Measurements from ENCODE around the gene ASB16.

DNA sequence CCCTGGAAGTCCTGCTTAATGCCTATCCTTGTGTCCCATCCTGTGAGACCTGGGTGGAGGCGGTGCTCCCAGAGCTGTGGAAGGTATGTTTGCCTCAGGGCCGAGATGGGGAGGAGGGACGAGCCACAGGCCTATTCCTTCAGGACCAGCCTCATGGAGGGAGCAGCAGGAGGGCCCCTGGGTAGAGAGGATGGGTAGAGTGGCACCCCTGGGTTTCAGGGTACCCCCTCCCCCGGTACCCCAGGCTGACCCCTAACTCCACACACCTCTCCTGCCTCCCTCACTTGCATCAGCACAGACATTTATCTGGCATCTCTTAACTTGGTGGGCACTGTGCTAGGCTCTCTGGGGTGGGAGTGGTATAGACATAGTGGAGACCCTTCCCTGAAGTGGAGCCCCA, 7.1 kb downstream of the ASB16 start:
- TF ChIP-seq, protein P1, sequence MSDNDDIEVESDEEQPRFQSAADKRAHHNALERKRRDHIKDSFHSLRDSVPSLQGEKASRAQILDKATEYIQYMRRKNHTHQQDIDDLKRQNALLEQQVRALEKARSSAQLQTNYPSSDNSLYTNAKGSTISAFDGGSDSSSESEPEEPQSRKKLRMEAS (IDR thresholded peaks at IDR 0.05; ENCODE audit: insufficient read depth, insufficient read length) = no peak
- TF ChIP-seq POLR2A (IDR thresholded peaks at IDR 0.05; ENCODE audit: low read depth, low read length) (no peak), JUN (IDR thresholded peaks at IDR 0.05; ENCODE audit: borderline replicate concordance, insufficient read depth, insufficient read length, low read depth) (no peak), MYC (IDR thresholded peaks at IDR 0.05; ENCODE audit: low read depth, low read length) (no peak), EZH2 (IDR thresholded peaks at IDR 0.05; ENCODE audit: borderline replicate concordance, low read depth, low read length, severe bottlenecking) (no peak), POLR2AphosphoS5 (IDR thresholded peaks at IDR 0.05; ENCODE audit: insufficient read depth, low read depth, low read length) (no peak)
- TF ChIP-seq, protein P2, sequence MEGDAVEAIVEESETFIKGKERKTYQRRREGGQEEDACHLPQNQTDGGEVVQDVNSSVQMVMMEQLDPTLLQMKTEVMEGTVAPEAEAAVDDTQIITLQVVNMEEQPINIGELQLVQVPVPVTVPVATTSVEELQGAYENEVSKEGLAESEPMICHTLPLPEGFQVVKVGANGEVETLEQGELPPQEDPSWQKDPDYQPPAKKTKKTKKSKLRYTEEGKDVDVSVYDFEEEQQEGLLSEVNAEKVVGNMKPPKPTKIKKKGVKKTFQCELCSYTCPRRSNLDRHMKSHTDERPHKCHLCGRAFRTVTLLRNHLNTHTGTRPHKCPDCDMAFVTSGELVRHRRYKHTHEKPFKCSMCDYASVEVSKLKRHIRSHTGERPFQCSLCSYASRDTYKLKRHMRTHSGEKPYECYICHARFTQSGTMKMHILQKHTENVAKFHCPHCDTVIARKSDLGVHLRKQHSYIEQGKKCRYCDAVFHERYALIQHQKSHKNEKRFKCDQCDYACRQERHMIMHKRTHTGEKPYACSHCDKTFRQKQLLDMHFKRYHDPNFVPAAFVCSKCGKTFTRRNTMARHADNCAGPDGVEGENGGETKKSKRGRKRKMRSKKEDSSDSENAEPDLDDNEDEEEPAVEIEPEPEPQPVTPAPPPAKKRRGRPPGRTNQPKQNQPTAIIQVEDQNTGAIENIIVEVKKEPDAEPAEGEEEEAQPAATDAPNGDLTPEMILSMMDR (IDR thresholded peaks at IDR 0.05; ENCODE audit: extremely low read depth in 1 of 2, insufficient read depth in 1 of 2, low read depth in 1 of 2, low read length in 2 of 2) = no peak

Data from endothelial cell of umbilical vein (primary cell).